A549 (cell line): ENCODE data around the gene REL.

Experiments used
- CEBPB ChIP-seq, 2 experiments: fragments of >200 bp in 1 of 2; sonication (Bioruptor Twin) in 1 of 2; formaldehyde crosslinking in 1 of 2; IDR thresholded peaks; 2 replicates each; pipeline ENCODE4 v1.6.1; 2012 to 2016
- MYC ChIP-seq: IDR thresholded peaks from 2 replicates; pipeline ENCODE4 v1.6.1; 2012; ENCODE audit warnings: mild to moderate bottlenecking, inconsistent platforms, low read length, improper control_type of control experiment, borderline replicate concordance
- TF ChIP-seq, protein P1 (sequence below): fragments of >200 bp; sonication (Bioruptor Twin); formaldehyde crosslinking; IDR thresholded peaks from 3 replicates; pipeline ENCODE4 v1.5.1; 2016

DNA sequence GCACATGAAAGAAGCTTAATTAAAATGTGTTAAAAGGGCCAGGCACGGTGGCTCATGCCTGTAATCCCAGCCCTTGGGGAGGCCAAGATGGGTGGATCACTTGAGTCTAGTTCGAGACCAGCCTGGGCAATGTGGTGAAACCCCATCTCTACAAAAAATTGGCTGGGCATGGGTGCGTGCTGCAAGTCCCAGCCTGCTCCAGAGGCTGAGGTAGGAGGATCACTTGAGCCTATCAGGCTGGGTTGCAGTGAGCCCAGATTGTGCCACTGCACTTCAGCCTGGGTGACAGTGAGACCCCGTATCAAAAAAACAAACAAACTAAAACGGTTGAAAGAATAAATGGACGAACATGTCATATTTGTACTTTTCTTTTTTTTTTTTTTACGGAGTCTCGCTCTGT lies 26.0 kb downstream of the REL start:
- TF ChIP-seq, protein P1, sequence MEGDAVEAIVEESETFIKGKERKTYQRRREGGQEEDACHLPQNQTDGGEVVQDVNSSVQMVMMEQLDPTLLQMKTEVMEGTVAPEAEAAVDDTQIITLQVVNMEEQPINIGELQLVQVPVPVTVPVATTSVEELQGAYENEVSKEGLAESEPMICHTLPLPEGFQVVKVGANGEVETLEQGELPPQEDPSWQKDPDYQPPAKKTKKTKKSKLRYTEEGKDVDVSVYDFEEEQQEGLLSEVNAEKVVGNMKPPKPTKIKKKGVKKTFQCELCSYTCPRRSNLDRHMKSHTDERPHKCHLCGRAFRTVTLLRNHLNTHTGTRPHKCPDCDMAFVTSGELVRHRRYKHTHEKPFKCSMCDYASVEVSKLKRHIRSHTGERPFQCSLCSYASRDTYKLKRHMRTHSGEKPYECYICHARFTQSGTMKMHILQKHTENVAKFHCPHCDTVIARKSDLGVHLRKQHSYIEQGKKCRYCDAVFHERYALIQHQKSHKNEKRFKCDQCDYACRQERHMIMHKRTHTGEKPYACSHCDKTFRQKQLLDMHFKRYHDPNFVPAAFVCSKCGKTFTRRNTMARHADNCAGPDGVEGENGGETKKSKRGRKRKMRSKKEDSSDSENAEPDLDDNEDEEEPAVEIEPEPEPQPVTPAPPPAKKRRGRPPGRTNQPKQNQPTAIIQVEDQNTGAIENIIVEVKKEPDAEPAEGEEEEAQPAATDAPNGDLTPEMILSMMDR: no peak
- TF ChIP-seq MYC: no peak
- TF ChIP-seq CEBPB (IDR thresholded peaks at IDR 0.05): no peak
